ENCODE results near the gene GDF15. TPM values are rescaled to one million over a fixed set of nuclear protein-coding genes. Genes with fewer than 3 reads are reported as not detected.
A peak's percentile ranks its signal among the peaks of the same experiment; 100 is the strongest.

The GDF15 gene
- polyA plus RNA-seq, 3 donors = 0.36 TPM; not detected in 2

GRCh38 chr19:18386543-18387271, 749 bp downstream of the GDF15 start:
- peak overlapping the region in 1 of 7 donors; percentile 6 for H3K27ac Mint-ChIP-seq
- WGBS (ENCODE audit: insufficient coverage) = 95% methylated on average over 6 of the region's 14 CpGs
- no peak overlapping the region for H3K4me3 ChIP-seq (replicated peaks in 1 of 3; ENCODE audit: low read depth in 2 of 3, low read length in 3 of 3)
- no peak for TF ChIP-seq CTCF (IDR thresholded peaks at IDR 0.05)
- H3K4me3 Mint-ChIP-seq = peak overlapping the region in 1 of 2 donors; percentile 46
- no peak overlapping the region for H3K27ac ChIP-seq (ENCODE audit: low read depth in 1 of 2, low read length in 2 of 2)
- no peaks in the 10 kb centered on the region for H3K9me3 ChIP-seq (replicated peaks in 1 of 2; ENCODE audit: control insufficient read depth in 1 of 2, insufficient read depth in 1 of 2, low read length in 2 of 2)
- peaks cover 0 to 4% (median 3%) of the 10 kb centered on the region in 7 donors for H3K9me3 Mint-ChIP-seq
- DNase-seq = no peak
- H3K9ac ChIP-seq (ENCODE audit: insufficient read depth, low read length, poor library complexity, severe bottlenecking) = no peak overlapping the region
- peaks cover 55% of the 10 kb centered on the region for H3K4me1 Mint-ChIP-seq
- peaks cover 0 to 12% of the 10 kb centered on the region in 2 donors for H3K27me3 ChIP-seq (ENCODE audit: control insufficient read depth in 2 of 2, insufficient read depth in 2 of 2, low read length in 2 of 2)
- no peak overlapping the region for H2AFZ ChIP-seq (ENCODE audit: insufficient read depth, low read depth, low read length, poor library complexity, severe bottlenecking)
- H3K4me1 ChIP-seq (ENCODE audit: control insufficient read depth in 1 of 2, insufficient read depth in 2 of 2, low read length in 2 of 2) = peaks cover 51 to 62% of the 10 kb centered on the region in 2 donors
- H3K79me2 ChIP-seq (ENCODE audit: insufficient read depth, low read length) = peaks cover 31% of the 10 kb centered on the region
- peaks cover 26 to 28% of the 10 kb centered on the region in 2 donors for H3K36me3 ChIP-seq (replicated peaks in 1 of 2; ENCODE audit: control insufficient read depth in 1 of 2, insufficient read depth in 2 of 2, low read length in 2 of 2)
- intact Hi-C loops (cut with micrococcal nuclease) = loop anchor here (5.0 kb wide), 2 partner anchors 34 to 39 kb away; no protein-coding TSS in a partner anchor
- peaks cover 3 to 37% (median 22%) of the 10 kb centered on the region in 3 donors for H3K27me3 Mint-ChIP-seq (ENCODE audit: low read depth in 3 of 3)
- H4K20me1 ChIP-seq (ENCODE audit: insufficient read depth, low read length) = peaks cover 52% of the 10 kb centered on the region
- no peak overlapping the region for H3K4me2 ChIP-seq (replicated peaks; ENCODE audit: extremely low read depth, low read length, poor library complexity, severe bottlenecking)
- H3K36me3 Mint-ChIP-seq = peaks cover 34 to 40% of the 10 kb centered on the region in 2 donors

GRCh38 chr19:18388100-18388959, 2.4 kb downstream of the GDF15 start:
- Histone ChIP-seq H3K4me1 (ENCODE audit: control insufficient read depth in 1 of 2, insufficient read depth in 2 of 2, low read length in 2 of 2) (peaks cover 65 to 78% of the 10 kb centered on the region in 2 donors), H3K9me3 (replicated peaks in 1 of 2; ENCODE audit: control insufficient read depth in 1 of 2, insufficient read depth in 1 of 2, low read length in 2 of 2) (no peaks in the 10 kb centered on the region), H3K9ac (ENCODE audit: insufficient read depth, low read length, poor library complexity, severe bottlenecking) (peak overlapping the region; percentile 67), H3K4me3 (replicated peaks in 1 of 3; ENCODE audit: low read depth in 2 of 3, low read length in 3 of 3) (peak overlapping the region; percentile 13 to 68 (median 36)), H3K27me3 (ENCODE audit: control insufficient read depth in 2 of 2, insufficient read depth in 2 of 2, low read length in 2 of 2) (peaks cover 0 to 12% of the 10 kb centered on the region in 2 donors), H4K20me1 (ENCODE audit: insufficient read depth, low read length) (peaks cover 66% of the 10 kb centered on the region), H3K36me3 (replicated peaks in 1 of 2; ENCODE audit: control insufficient read depth in 1 of 2, insufficient read depth in 2 of 2, low read length in 2 of 2) (peaks cover 29 to 39% of the 10 kb centered on the region in 2 donors), H3K4me2 (replicated peaks; ENCODE audit: extremely low read depth, low read length, poor library complexity, severe bottlenecking) (peak overlapping the region; percentile 77), H2AFZ (ENCODE audit: insufficient read depth, low read depth, low read length, poor library complexity, severe bottlenecking) (peak overlapping the region; percentile 63), H3K27ac (ENCODE audit: low read depth in 1 of 2, low read length in 2 of 2) (peak overlapping the region; percentile 18 to 66), H3K79me2 (ENCODE audit: insufficient read depth, low read length) (peaks cover 45% of the 10 kb centered on the region)
- DNase-seq = peak; percentile 93 to 97 (median 96)
- peaks cover 0 to 4% (median 2%) of the 10 kb centered on the region in 7 donors for H3K9me3 Mint-ChIP-seq
- peak; percentile 100 for TF ChIP-seq CTCF (IDR thresholded peaks at IDR 0.05)
- under 1% methylated on average over 84 of the region's 86 CpGs for WGBS (ENCODE audit: insufficient coverage)
- H3K4me3 Mint-ChIP-seq = peak overlapping the region; percentile 80 to 90
- H3K4me1 Mint-ChIP-seq = peaks cover 68% of the 10 kb centered on the region
- intact Hi-C loops (cut with micrococcal nuclease) = loop anchor here (2.0 to 5.0 kb wide), 4 partner anchors 14 to 41 kb away; no protein-coding TSS in a partner anchor
- peaks cover 40 to 54% of the 10 kb centered on the region in 2 donors for H3K36me3 Mint-ChIP-seq
- peaks cover 3 to 35% (median 18%) of the 10 kb centered on the region in 3 donors for H3K27me3 Mint-ChIP-seq (ENCODE audit: low read depth in 3 of 3)
- H3K27ac Mint-ChIP-seq = peak overlapping the region; percentile 78 to 93 (median 90)

Data from CD14-positive monocyte (primary cell).